TTC549 (cell line): ENCODE measurements around the gene ANGPTL4.
A peak's percentile ranks its signal among the peaks of the same experiment; 100 is the strongest.
"Not testable (repeated sequence)": the region's sequence is repeated elsewhere in the genome, so short reads cannot be mapped to it uniquely, and the experiment has no call there.

Experiments
- FAIRE-seq: peaks from 2 replicates; lab custom pipeline; 2012; peaks lifted over from hg19 to GRCh38; lab: Jason Lieb, UNC

ANGPTL4 gene

DNA sequence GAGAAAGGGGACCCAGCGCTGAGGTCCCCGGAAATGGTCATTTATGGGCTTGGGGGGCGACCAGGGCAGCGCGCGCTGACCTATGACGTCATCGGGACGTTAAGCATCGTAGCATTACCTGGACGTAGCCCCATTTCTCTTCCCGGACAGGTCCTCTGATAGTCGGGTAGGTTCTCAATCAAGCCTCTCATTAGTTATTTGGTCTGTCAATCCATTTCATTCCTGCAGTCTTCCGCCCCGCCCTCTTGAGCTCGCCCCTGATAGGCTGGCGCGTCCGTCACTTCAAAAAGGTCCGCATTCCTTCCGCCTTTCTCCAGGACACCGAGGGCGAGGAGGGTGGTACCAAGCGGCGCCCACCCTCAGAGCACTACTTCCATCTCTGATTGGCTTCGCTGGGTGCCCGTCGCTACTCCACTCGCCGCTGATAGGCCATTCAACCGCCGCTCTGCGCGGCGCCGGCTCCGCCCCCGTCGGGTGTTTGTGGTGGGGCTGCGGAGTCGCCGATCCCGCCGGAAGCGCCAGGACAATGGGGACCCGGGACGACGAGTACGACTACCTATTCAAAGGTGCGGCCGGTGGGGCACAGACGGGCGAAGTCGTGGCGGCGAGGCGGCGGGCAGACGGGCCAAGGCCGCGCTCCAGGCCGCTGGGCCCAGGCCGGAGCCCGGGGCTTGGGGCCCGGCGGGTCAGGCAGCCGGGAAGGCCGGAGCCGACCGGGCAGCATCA is 26.1 kb downstream of the ANGPTL4 start, which contains the start of gene RAB11B:
Gene RAB11B (plus strand): TSS at position 470 of the 726 bp plus-strand sequence. CDS start 57 bp downstream, at position 527.
- FAIRE-seq = peak; percentile 95

- no peak for FAIRE-seq
These were observed 26.6 kb downstream of the ANGPTL4 start for GRCh38 chr19:8390617-8390981.

- FAIRE-seq = no peak
These were observed 27.5 kb downstream of the ANGPTL4 start for GRCh38 chr19:8391198-8392016.

DNA sequence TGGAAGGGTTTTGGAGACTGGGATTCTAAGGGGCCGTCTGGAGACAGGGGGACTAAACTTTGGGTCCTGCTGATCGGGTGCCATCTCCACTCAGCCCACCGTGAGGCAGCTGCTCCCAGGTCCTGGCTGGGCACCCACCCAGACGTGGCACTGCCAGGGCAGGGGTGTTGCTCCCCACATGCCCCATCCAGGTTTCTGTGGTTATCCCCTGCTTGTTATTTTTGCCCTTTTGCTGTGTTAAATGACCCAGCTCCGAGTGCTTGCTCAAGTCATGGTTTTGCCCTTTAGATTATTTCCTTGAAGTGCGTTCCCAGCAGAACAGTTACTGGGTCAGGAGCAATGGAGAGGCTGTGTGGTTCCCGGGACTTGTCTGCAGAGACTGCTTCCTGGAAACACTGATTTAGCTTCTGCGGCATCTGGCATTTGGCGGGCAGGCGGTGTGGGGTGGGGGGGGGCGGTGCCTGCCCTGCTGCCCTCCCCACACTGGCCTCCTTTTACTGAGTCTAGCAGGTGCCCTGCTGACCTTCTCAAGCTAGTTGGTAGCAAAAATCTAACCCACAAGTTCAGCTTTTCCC is 28.1 kb downstream of the ANGPTL4 start:
- no peak for FAIRE-seq

DNA sequence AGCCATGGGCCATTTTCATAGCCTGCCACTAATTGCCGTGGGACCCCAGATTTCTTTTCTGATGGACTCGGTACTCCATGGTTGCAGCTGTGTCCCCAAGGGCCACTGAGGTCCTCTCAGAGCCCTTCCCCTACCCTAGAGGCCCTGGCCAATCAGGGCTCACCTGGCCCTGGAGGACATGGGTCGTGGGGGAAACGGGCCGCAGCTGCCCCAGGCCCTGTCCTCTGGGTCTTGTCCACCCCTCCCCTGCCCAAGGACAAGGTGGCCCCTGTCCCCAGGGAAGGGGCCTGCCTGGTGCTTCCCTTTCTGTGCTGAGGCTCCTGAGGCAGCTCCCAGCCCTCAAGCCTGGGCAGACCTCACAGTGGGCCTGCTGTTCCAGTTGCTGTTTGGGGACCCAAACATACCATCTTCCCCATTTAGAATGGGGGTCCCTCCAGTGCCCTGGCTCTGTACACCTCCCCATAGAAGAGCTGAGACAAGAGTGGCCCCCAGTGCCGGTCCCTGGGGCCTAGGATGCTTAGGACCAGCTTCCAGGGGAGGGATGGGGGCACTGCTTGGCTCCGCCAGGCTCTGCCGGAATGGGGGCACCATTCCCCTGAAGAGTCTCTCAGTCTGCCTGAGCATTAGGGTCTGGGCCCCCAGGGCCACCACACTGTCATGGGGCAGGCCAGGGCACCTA is 29.4 kb downstream of the ANGPTL4 start:
- FAIRE-seq = no peak

GRCh38 chr19:8393871-8394250 is 29.9 kb downstream of the ANGPTL4 start:
- no peak for FAIRE-seq

DNA sequence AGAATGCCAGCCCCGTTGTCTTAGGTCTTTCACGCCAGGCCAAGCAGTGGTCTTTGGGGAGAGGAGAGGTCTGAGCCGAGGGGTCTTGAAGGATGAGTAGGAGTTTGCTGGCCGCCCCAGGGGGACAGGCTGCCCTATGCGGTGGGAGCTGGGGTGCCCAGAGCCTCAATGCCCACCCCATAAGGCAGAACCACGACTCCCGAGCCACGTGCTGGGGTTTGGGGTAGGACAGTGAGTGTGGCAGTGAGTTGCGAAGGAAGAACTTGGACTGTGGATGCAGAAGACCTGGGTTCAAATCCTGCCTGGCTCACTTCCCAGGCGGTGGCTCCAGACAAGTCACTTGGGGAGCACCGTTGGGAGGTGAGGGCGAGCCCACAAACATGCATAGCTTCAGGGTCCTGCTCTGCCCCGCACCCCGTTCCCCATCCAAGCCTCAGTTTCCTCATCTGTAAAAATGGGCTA is 31.7 kb downstream of the ANGPTL4 start:
- no peak for FAIRE-seq

- no peak for FAIRE-seq
These were observed 32.2 kb downstream of the ANGPTL4 start for GRCh38 chr19:8396185-8396562.

GRCh38 chr19:8396563-8397203 is 32.7 kb downstream of the ANGPTL4 start:
- no peak for FAIRE-seq

DNA sequence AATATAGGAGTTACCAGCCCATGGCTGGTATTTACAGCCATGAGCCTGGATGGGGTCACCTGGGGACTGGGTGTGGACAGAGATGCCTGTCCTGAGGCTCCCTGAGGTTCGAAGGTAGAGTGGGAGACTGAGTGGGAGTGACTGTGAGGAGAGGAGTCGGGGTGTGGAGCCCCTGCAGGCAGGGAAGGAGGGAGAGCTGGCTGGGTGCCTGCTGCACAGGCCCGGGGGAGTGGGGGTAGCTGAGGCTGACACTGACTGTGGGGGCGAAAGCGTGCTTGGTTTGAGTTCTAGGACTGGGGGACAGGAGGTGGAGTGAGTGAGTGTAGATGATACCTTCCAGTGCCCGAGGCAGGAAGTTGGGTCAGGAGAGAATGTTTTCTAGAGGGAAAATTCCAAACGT is 33.3 kb downstream of the ANGPTL4 start:
- FAIRE-seq = no peak

- no peak for FAIRE-seq
These were observed 33.9 kb downstream of the ANGPTL4 start for GRCh38 chr19:8397746-8398310.

DNA sequence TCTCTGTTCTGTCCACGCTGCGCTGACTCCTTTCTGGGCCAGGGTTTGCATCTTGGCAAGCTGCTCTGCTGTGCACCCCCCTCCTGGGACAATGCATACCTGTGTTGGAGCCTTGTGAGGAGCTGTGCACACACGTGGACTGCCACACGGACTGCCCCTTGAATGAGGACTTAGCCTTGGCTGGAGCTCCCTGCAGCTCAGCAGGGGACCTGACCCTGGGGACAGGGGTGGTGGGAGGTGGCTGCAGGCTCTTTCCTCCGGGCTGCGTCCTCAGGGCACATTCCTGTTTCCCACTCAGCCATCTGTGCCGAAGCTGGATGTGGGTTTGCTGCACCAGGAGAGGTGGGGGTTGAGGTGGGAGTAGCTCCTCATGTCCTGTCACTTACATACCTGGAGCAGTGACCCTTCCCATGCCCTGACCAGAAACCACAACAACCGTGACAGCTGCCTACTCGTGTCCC is 34.4 kb downstream of the ANGPTL4 start:
- FAIRE-seq = no peak

GRCh38 chr19:8399681-8400188 is 35.8 kb downstream of the ANGPTL4 start:
- FAIRE-seq = no peak

DNA sequence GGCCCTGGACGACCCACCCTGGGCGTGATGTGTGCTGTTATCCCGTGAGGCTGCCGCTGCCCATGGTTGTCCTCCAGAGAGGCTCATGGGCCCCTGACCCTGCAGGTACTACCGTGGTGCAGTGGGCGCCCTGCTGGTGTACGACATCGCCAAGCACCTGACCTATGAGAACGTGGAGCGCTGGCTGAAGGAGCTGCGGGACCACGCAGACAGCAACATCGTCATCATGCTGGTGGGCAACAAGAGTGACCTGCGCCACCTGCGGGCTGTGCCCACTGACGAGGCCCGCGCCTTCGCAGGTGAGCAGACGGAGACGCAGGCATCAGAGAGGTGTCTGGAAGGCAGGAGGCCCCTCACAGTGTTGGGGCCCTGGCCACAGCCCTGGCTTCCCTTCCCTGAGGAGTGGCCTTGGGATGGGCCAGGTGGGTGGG is 38.0 kb downstream of the ANGPTL4 start:
- no peak for FAIRE-seq

- no peak for FAIRE-seq
These were observed 39.3 kb downstream of the ANGPTL4 start for GRCh38 chr19:8403098-8403819.

GRCh38 chr19:8403820-8404109 is 39.8 kb downstream of the ANGPTL4 start:
- no peak for FAIRE-seq

GRCh38 chr19:8404391-8405151 is 40.6 kb downstream of the ANGPTL4 start:
- FAIRE-seq = no peak

- FAIRE-seq = not testable (repeated sequence)
These were observed 46.8 kb downstream of the ANGPTL4 start for GRCh38 chr19:8410718-8411117.

GRCh38 chr19:8412783-8413628 is 49.1 kb downstream of the ANGPTL4 start, which contains the start of gene MARCHF2:
Gene MARCHF2, plus strand, starts transcription at chr19:8413305. Its CDS starts 8,536 bp downstream, at chr19:8421841.
- FAIRE-seq = no peak
